Upper lobe of left lung (tissue), 6 donors: ENCODE measurements around the gene OTOGL. TPM values are rescaled to one million over a fixed set of nuclear protein-coding genes. Genes with fewer than 3 reads are reported as not detected.

Experiments
- ATAC-seq, 2 donors: fragments of 200-7000 bp; cut with Tn5 transposase; one replicate each; pipeline ENCODE4 v1.9.1; 2022; ENCODE audit warnings: mild to moderate bottlenecking in 2 of 2, moderate library complexity in 2 of 2; ENCODE audit not compliant: low FRiP score in 2 of 2
- DNase-seq, 2 donors: peaks; one replicate each; pipeline ENCODE4 v3.0.0-alpha.2; 2019 to 2020
- H3K27ac ChIP-seq, 4 donors: fragments of 200-600 bp; sonication (generic); one replicate each; pipeline ENCODE4 v1.5.1; 2016 to 2019
- H3K27me3 ChIP-seq, 4 donors: fragments of 200-600 bp; sonication (generic); one replicate each; pipeline ENCODE4 v1.5.1; 2017 to 2019
- H3K36me3 ChIP-seq, 4 donors: fragments of 200-600 bp; sonication (generic); one replicate each; pipeline ENCODE4 v1.5.1; 2016 to 2019
- H3K4me1 ChIP-seq, 4 donors: fragments of 200-600 bp; sonication (generic); one replicate each; pipeline ENCODE4 v1.5.1; 2018 to 2019
- H3K4me3 ChIP-seq, 4 donors: fragments of 200-600 bp; sonication (generic); one replicate each; pipeline ENCODE4 v1.5.1; 2017 to 2019; ENCODE audit warnings: mild to moderate bottlenecking in 2 of 4, moderate library complexity in 1 of 4
- H3K9me3 ChIP-seq, 4 donors: fragments of 200-600 bp; sonication (generic); one replicate each; pipeline ENCODE4 v1.5.1; 2018 to 2019
- EP300 ChIP-seq, 4 donors: sonication (generic); formaldehyde crosslinking; IDR thresholded peaks; one replicate each; pipeline ENCODE4 v1.5.1; 2017; ENCODE audit warnings: antibody characterized with exemption in 4 of 4, control low read depth in 2 of 4
- POLR2A ChIP-seq, 4 donors: fragments of 450-650 bp; IDR thresholded peaks; one replicate each; pipeline ENCODE4 v1.5.1; 2016 to 2017; ENCODE audit warnings: antibody characterized with exemption in 4 of 4, mild to moderate bottlenecking in 2 of 4
- POLR2AphosphoS5 ChIP-seq, 2 donors: sonication (generic); formaldehyde crosslinking; IDR thresholded peaks; one replicate each; pipeline ENCODE4 v1.5.1; 2017; ENCODE audit warnings: antibody characterized with exemption in 2 of 2
- WGBS, 2 donors: methylation state at CpG; one replicate each; pipeline ENCODE4 v1.1.5; 2017 to 2018; 5-methylcytosine and 5-hydroxymethylcytosine counted together
- total RNA-seq, 6 donors: library from RNA; depleted of rRNA in 4 of 6; stranded (reverse); fragments of >200 nt in 4 of 6; gene quantifications; one replicate each; pipeline versions ENCODE4 v1.1.0 to v1.2.1, GENCODE V29; 2016 to 2021
- TF ChIP-seq, protein P1 (sequence below), 6 experiments: fragments of 450-650 bp in 4 of 6; fragments of 200-600 bp in 2 of 6; sonication (generic) in 2 of 6; IDR thresholded peaks; one replicate each; pipeline ENCODE4 v1.5.1; 2016 to 2019; ENCODE audit warnings: antibody characterized with exemption in 6 of 6
- donor health status: DM: no; HTN: no; CAD: no; lungs with moderate emphysema.
- donor health status: DM: no; HTN: yes; CAD: no; lungs with severe emphysema.

Gene OTOGL
- total RNA-seq, 6 donors from 2014 or later: 0.10 to 3.1 (median 0.21) TPM

- Histone ChIP-seq H3K27me3 (no peaks in the 10 kb centered on the region), H3K4me3 (no peak overlapping the region), H3K36me3 (no peaks in the 10 kb centered on the region), H3K9me3 (no peaks in the 10 kb centered on the region), H3K4me1 (no peaks in the 10 kb centered on the region), H3K27ac (no peak overlapping the region)
- ATAC-seq: no peak
- 84 to 96% methylated on average over 1 of the region's 1 CpG for WGBS, 2 donors
- TF ChIP-seq POLR2A (IDR thresholded peaks at IDR 0.05): no peak
- TF ChIP-seq, protein P1, sequence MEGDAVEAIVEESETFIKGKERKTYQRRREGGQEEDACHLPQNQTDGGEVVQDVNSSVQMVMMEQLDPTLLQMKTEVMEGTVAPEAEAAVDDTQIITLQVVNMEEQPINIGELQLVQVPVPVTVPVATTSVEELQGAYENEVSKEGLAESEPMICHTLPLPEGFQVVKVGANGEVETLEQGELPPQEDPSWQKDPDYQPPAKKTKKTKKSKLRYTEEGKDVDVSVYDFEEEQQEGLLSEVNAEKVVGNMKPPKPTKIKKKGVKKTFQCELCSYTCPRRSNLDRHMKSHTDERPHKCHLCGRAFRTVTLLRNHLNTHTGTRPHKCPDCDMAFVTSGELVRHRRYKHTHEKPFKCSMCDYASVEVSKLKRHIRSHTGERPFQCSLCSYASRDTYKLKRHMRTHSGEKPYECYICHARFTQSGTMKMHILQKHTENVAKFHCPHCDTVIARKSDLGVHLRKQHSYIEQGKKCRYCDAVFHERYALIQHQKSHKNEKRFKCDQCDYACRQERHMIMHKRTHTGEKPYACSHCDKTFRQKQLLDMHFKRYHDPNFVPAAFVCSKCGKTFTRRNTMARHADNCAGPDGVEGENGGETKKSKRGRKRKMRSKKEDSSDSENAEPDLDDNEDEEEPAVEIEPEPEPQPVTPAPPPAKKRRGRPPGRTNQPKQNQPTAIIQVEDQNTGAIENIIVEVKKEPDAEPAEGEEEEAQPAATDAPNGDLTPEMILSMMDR (IDR thresholded peaks at IDR 0.05): no peak
- DNase-seq: no peak
These were observed 99.5 kb downstream of the OTOGL start for GRCh38 chr12:80198782-80199337.

DNA sequence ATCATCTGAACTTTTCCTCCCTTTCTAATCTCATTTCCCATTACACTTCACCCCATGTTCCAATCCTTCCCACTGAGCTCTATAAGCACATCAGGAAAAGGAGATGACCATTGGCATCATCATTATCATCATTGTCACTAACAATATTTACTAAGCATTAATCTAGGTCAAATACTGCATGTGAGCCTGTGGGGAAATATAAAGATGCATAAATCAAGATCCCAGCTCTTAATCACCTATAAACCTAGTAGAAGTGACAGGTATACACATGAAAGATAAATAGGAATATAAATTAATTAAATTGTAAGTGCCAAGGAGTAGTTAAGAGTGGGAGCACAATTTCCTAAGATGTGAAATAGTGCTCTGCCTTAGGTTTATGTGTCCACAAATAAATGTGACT lies 100.6 kb downstream of the OTOGL start:
- TF ChIP-seq, protein P1 (IDR thresholded peaks at IDR 0.05): no peak
- TF ChIP-seq EP300 (IDR thresholded peaks at IDR 0.05) (no peak), POLR2A (IDR thresholded peaks at IDR 0.05) (no peak), POLR2AphosphoS5 (IDR thresholded peaks at IDR 0.05) (no peak)
- Histone ChIP-seq H3K9me3 (no peaks in the 10 kb centered on the region), H3K4me1 (no peaks in the 10 kb centered on the region), H3K27ac (no peak overlapping the region), H3K36me3 (no peaks in the 10 kb centered on the region), H3K27me3 (no peaks in the 10 kb centered on the region), H3K4me3 (no peak overlapping the region)
- ATAC-seq: no peak
- no peak for DNase-seq

- WGBS, 2 donors: 84 to 100% methylated on average over 1 of the region's 1 CpG
- H3K36me3 ChIP-seq: no peaks in the 10 kb centered on the region
- H3K27ac ChIP-seq: no peak overlapping the region
- H3K9me3 ChIP-seq: no peaks in the 10 kb centered on the region
- H3K27me3 ChIP-seq: no peaks in the 10 kb centered on the region
- H3K4me1 ChIP-seq: no peaks in the 10 kb centered on the region
- DNase-seq: no peak
- H3K4me3 ChIP-seq: no peak overlapping the region
- no peak for ATAC-seq
- TF ChIP-seq POLR2A (IDR thresholded peaks at IDR 0.05): no peak
These were observed 101.1 kb downstream of the OTOGL start for GRCh38 chr12:80200414-80200813.

DNA sequence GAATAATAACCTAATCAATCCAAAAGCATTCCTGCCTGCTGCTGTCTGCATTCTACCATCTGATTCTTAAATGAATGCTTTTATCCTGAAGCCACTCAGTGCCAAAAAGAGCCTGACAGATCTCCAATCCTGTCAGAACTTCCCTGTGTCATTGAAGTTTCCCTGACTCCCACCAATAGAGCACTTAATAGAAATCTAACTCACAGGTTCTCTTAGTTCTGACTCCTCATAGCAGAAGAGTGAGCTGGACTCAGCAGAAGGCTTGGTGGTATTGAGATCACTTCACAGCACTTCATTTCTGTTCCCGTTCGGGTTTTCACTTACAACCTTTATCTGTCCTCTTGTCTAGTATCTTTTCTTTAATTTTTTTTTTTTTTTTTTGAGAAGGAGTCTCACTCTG lies 102.6 kb downstream of the OTOGL start:
- H3K27ac ChIP-seq: no peak overlapping the region
- no peaks in the 10 kb centered on the region for H3K4me1 ChIP-seq
- no peak for ATAC-seq
- H3K36me3 ChIP-seq: no peaks in the 10 kb centered on the region
- no peak overlapping the region for H3K4me3 ChIP-seq
- no peak for DNase-seq
- 95 to 97% methylated on average over 2 of the region's 2 CpGs for WGBS, 2 donors
- TF ChIP-seq EP300 (IDR thresholded peaks at IDR 0.05) (no peak), POLR2A (IDR thresholded peaks at IDR 0.05) (no peak), POLR2AphosphoS5 (IDR thresholded peaks at IDR 0.05) (no peak)
- TF ChIP-seq, protein P1 (IDR thresholded peaks at IDR 0.05): no peak
- H3K9me3 ChIP-seq: no peaks in the 10 kb centered on the region
- H3K27me3 ChIP-seq: no peaks in the 10 kb centered on the region

- Histone ChIP-seq H3K9me3 (no peaks in the 10 kb centered on the region), H3K4me3 (no peak overlapping the region), H3K4me1 (no peaks in the 10 kb centered on the region), H3K27me3 (no peaks in the 10 kb centered on the region), H3K27ac (no peak overlapping the region), H3K36me3 (no peaks in the 10 kb centered on the region)
- TF ChIP-seq, protein P1 (IDR thresholded peaks at IDR 0.05): no peak
- TF ChIP-seq POLR2A (IDR thresholded peaks at IDR 0.05) (no peak), EP300 (IDR thresholded peaks at IDR 0.05) (no peak), POLR2AphosphoS5 (IDR thresholded peaks at IDR 0.05) (no peak)
- no peak for ATAC-seq
- no peak for DNase-seq
- 28 to 30% methylated on average over 1 of the region's 1 CpG for WGBS, 2 donors
These were observed 106.6 kb downstream of the OTOGL start for GRCh38 chr12:80205960-80206359.
